HTR-8/SVneo (cell line): ENCODE data around the gene MAD2L1BP.
A peak's percentile ranks its signal among the peaks of the same experiment; 100 is the strongest.

ENCODE experiments used
- DNase-seq: peaks from one replicate; pipeline ENCODE4 v3.0.0; 2011; ENCODE audit warnings: low spot score, mixed read lengths; ENCODE audit not compliant: insufficient read length
- FAIRE-seq: peaks from 2 replicates; lab custom pipeline; 2011; peaks lifted over from hg19 to GRCh38; lab: Jason Lieb, UNC

The MAD2L1BP gene

DNA sequence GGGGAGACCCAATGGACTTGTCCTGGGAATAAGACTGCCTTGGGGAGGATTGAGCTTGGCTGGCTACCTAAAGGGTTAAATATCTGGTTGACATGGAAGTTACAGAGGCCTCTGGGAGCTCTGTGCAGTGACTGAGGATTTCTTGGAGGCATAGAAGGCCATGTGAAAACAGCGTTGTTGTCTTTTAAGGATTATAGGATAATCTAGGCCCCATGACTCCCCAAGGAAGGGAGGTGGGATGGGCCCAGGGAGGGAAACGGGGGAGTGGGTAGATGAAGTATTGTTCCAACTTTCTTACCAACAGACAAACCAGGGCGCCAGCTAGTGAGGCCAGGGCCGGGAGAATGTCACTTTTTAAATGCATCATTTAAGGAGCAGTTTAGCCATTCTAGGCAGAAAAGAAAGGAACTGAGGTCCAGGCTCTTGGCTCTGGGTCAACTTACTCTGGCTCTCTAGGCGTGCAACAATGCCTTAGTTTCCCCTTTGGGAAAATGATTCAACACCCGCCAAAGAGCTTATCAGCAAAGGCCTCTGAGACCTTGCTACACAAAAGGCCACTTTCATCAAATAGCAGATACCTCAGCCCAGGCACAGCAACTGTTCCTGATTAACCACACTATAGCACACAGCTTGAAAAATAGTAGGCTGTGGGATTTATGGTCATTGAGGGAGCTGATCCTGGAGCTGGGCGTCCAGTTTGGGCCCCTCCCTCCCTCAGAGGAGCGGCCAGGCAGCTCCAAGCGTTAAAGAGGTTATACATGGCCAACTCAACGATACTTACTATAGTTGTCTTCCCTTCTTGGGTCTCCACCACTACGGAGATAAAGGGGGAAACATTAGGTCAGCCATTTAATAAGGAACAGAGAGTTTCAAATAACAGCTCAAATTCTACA is 44.9 kb downstream of the MAD2L1BP start:
- DNase-seq = no peak
- FAIRE-seq = no peak

DNA sequence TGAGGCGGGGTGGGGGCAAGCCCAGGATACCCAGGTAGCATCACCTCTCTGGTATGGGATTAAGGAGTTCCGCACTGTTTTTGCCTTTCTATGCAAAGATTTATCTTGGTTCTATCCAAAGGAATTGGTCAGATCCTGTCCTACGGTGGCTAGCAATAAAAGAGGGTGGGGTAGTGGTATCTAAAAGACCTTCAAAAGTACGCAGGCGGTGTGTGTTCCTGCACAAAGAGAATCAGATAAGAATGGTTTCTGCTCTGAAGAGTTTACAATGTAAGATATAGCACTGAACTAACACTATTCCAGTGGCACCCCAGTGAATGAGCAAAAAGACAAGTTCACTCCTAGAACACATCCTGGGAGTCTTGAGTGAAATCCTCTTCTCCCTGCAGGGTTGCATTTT is 45.7 kb downstream of the MAD2L1BP start:
- FAIRE-seq = no peak

DNA sequence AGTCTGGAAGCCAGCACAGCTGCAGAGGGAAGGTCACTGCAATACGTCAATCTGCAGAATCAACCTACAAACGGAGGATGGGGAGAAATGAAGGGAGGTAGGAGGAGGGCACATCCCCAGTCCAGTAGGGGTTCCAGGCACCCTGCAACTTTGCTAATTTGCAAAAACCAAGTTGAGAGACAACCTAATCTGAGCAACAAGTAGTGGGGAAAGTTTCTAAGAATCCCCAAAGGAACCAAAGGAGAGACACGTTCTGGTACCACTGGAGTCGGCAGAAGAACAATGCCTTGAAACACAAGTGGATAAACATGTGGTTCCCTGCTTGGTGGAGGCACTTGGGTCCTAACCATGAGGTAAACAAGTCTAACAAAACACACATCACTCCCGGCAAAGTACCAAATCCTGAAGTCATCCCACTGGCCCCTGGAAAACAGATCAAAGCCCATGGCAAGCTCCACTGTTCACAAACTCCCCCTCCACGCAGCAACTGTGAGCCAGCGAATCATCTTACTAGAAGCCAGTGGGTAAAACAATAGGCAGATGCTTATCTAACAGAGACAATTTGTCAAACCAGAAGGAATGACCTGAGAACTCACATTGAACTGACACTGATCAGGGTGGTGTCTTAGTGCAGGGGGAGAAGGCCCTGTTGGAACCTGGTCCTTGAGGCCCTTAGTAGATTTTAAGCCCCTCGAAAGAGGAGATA is 47.2 kb downstream of the MAD2L1BP start:
- FAIRE-seq (no peak), DNase-seq (no peak)

More for the DNA sequence above, 45.7 kb downstream of the MAD2L1BP start:
- no peak for DNase-seq

DNA sequence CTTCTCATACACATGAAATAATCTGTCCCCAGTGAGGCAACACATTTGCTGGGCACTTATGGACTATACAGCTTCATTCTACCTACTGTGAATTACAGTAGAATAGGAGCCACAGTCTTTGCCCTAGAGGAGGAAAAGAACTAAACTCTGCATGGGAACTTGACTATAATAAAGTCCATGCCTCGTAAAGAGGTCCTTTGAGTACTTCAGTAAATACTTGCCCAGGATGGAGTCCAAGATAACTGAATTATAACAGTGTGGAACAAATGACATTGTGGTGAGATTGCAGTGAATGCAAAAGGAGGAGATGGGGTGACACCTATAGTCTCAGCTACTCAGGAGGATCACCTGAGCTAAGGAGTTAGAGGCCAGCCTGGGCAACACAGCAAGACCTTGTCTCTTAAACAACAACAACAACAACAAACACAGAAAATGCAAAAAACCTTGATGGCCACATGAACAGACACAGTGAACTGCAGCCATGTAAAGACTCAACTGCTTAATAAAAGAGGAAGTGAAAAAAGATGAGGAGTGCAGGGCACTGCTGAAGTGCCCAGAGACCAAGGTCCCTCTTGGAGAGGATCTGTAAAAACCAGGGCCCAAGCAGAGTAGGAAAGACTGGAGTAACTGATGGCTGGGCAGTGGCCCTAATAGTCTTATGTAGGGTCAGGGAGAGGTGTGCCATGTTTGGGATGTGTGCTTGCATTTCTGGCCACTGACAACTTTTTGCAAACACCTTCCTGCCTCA is 48.2 kb downstream of the MAD2L1BP start:
- FAIRE-seq (no peak), DNase-seq (no peak)

DNA sequence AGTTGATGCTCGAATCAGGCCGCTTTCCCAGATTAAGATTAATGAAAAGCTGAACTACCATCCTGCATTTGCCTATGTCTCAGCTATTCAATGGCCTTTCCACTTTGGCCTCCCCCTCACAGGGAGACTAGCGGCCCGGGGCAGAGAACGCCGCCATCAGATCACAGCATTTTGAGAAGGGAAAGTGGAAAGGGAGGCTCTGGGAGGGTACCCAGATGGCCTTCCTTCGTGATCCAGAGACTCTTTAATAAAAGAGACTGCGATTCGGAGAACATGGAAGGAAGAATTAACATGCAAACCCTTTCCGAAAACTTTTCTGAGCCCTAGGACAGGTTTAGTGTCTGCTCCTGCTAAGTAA is 51.4 kb downstream of the MAD2L1BP start:
- no peak for FAIRE-seq

DNA sequence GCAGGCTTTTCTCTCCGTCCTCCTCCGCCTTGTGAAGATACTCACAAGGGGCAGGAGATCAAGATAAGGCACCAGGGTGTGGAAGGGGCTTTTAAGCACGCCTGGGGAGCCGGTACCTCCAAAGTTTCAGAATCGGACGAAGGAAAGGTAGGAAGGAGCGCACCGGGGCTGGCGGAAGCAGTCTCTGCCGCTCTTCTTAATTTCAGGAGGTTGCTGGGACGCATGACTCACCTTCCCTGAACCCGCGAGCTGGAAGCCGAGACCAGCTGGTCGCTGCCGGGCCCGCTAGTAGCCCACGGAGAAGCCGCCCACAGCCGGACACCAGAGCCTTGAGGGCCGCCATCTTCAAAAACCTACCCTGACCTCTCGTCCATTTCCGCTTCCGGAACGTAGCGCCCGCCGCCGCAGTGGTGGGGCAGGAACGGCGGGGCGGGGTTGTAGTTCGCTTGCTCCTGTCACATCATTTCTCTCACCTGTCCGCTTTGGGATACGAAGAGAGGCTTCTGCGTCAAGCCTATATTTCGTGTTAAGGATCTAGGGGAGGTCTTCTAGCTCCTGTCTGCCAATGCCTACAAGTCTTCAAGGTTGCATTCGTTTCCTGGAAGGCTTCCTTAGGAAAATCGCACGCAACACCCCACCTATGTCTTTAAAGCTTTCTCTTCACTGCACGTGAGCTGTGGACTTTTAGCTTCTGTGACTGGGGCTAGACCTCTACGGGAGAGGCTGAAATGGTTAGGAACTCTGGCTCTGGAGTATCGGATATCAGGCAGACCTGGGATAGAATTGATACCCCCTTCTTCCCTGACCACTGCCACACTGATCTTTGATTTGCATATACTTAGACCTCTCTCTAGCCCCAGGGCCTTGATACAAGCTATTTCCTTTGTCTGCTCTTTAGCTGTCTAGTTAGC is 52.1 kb downstream of the MAD2L1BP start, which contains the start of gene MRPS18A:
Gene MRPS18A (minus strand): TSS at position 355 of the 911 bp plus-strand sequence. CDS start 12 bp downstream, at position 343.
- DNase-seq (peak; percentile 84), FAIRE-seq (peak; percentile 52)

More for the DNA sequence above, 51.4 kb downstream of the MAD2L1BP start:
- no peak for DNase-seq

DNA sequence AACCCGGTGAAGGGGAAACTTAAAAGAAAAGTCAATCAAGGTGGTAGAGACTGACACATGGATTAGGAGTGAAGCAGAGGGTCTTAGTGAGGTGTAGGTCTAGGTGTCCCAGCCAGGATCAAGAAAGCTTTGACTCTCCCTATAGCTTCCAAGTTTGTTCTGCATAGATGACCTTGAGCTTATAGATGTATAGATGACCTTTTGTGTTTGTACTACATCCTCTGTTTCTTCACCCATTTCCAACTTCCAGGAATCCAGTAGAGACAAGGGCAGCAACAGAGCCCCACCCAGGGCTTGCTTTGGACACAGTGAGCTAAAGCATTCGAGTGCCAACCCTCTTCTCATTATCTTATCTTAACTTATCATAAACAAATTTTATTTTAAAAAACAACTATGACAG is 53.8 kb downstream of the MAD2L1BP start:
- no peak for FAIRE-seq
- no peak for DNase-seq
